GM19023 (cell line): Measurements from ENCODE around the gene MRM1.

Experiments used
- ATAC-seq: cut with Tn5 transposase; IDR thresholded peaks from one replicate; pipeline ENCODE4 v1.9.1; 2021; ENCODE audit warnings: mild to moderate bottlenecking, moderate library complexity; ENCODE audit not compliant: unreplicated experiment

The MRM1 gene

DNA sequence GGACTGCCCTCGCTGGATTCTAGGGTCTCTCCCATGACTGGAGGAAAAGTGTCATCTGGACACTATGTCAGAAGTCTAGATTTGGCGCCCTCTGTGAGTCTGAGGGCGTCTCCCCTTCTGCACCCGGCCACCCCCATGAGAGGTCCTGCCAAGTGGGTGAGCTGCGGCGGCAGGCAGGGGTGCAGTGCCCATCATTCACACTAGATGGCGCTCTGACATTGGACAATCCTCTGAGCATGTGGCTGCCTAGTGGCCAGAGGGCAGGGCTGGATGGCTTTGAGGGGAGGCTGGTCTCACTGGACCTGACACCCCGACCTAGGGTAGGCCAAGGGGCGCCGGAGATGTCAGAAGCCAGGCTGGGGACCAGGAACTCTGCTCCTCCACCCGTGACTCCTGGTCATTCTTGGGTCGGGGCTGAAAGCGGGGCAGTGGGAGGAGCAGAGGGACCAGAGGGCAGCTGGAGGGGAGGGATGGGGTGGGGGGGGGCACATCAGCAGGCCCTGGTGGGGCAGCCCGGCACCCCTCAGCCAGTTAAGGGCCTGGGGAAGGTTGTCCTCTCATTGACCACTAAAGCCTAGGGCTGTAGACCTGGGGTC, 28.0 kb downstream of the MRM1 start:
- ATAC-seq, result no peak

DNA sequence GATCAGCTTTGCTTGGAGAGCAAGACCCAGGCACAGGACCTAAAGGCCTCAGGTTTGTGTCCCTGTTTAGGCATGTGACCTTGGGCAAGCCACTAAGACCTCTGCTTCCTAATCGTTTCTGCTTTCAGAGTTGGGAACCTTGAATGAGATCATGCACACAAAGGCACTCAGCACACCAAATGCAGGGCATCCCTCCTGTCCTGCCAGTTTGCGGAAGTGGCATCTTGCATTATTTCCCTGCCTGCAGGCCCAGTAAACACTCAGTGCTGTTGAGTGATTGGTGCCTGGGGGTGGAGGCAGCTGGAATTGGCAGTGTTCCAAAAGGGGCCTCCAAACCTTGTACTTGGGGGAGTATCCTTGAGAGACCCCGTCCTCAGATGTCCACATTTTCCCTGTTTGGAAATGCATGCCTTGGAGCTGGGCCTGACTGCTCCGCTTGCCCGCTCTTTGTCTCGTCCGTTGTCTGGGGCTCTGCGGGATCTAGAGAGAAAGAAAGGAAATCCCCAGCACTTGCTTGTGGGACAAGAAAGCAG, 28.7 kb downstream of the MRM1 start:
- no peak for ATAC-seq

DNA sequence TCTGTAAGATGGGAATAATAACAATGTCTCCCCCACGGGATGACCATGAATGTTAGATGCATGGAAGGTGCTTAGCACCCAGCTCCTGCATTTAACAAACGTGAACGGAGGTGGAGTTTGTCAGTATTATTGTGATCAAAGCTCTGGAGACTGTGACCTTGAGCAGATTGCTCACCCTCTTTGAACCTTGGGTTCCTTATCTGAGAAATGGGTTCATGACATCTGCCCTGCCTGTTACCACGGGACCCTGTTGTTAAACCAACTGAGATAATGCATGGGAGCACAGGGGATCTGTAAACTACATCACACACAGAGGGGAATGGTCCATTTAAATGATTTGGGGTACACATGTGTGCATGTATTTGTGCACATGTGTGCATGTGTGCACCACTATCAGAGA, 29.6 kb downstream of the MRM1 start:
- no peak for ATAC-seq

DNA sequence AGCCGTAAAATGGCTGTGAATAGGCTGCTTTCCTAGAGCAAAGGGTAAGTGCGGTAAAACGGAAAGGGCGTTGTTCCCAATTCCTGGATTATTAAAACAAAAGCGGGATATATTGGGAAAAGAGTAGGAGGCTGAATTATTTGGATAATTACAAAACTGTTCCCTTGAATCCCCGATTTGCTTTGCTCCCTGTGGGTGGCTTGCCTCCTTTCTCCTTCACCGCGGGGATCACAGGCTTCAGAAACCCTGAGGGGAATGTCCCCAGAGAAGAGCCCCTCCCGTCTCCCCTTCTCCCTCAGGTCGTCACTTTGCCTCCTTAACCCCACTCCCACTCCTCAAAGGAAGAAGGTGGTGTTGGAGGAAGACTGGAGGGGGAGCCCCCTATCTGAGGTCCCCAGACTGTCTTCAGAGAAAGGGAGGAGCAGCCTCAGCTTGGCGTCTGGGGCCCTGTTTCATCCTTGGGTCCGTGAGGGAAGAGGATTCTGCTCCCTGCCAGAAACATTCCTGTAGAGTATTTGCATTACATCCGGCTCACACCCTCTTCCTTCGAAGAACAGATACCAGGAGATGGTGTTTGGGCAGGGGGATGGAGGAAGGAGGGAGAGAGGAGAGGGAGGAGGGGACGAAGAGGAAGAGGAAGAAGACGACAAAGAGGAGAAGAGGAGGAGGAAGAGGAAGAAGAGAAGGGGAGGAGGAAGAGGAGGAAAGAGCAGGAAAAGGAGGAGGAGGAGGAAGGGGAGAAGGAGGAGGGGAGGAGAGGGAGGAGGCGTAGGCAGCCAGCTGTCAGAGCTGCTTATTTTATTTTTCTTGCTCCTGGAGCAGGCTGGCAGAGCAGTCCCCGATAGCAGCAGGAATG, 31.8 kb downstream of the MRM1 start:
- ATAC-seq, result no peak

DNA sequence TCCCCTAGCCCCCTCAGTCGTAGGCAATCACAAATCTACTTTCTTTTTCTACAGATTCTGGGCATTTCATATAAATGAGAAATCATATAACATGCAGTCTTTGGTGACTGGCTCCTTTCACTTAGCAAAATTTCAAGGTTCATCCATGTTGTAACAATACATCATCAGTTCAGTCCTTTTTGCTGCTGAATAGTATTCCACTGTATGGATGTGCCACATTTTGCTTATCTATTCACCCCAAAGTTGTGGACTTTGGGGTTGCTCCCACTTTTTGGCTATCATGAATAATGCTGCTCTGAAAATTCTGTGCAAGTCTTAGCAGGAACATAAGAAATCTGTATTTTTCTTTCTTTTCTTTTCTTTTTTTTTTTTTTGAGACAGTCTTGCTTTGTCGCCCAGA, 39.0 kb downstream of the MRM1 start:
- ATAC-seq, result no peak

DNA sequence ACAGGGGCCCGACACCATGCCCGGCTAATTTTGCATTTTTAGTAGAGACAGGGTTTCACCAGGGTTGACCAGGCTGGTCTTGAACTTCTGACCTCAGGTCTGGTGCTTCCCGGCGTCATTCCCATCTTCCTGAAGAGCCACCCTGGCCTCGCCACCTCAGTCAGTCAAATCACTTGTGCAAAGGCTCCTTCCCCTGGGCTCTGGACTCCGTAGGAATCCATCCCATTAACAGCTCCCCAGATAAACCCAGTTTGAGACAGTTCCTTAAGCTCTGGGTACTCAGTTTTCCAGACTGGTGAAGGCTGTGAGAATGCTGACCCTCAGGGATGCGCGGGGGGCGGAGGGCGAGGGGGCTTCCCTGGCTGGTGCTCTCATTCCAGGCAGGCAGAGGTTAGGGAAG, 39.5 kb downstream of the MRM1 start:
- no peak for ATAC-seq

DNA sequence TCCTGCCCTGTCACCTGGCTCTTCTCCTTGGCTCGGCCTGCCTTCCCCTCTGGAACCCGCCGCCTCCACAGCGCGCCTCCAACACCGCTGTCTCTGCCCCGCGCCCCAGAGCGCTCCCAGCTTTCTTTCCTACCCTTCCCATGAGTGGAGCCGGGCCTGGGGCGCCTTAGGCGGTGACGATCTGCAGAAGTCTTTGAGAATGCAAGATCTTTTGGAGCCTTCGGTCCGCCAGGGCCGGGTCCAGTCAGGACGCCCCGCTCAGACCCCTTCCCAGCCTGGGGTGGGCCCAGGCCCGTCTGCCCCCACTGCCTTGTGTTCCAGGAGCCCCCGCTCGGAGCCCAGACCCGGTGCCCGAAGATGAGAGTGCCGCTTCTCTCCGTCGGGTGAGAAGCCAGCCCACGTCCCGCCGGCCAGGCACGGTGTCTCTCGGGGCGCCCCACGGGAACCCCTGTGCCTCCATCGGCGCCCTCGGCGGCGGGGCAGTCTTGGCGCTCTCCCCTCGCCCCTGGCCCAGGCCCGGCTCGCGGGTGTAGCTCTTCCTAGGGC, 40.0 kb downstream of the MRM1 start:
- no peak for ATAC-seq

DNA sequence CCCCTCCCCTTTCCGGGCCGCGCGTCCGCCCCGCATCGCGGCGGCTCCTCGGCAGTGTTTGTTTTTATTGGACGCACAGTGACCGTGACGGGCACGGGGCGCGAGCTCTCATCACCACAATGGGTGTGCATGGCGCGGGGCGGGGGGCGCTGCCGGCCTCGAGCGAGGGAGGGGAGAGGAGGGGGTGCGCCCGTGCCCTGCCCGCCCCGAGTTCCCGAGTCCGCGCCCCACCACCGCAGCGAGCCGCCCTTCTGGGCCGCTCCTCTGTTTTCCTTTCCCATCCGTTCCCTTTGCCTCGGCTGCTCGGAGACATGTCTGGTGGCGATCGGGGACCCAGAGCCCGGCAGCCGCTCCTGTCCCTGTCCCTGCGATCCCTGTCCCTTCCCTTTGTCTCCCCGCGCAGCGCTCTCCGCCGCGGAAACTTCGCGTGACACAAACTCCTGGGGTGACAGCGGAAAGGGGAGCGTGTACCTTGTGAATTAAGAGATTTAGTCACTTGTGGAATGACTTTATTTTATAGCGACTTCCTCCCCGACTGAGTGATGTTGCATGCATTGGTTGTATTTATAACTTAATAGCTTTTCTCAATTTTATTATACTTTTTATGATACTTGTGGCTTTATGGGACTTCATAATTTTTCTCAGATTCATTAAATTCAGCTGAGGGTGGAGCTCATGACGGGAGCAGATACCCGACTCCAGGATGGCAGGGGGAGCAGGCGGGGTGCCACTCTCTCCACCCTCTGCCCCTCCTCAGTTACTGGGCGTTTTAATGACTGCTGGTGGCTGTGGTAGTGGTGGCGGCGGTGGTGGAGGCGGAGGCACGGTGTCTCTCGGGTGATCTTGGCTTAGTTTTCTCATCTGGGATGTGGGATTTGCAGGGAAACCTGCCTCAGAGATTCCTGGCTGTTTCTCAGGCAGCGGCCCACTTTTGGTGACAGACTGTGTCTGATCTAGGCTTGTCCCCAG, 40.8 kb downstream of the MRM1 start:
- ATAC-seq, result no peak

DNA sequence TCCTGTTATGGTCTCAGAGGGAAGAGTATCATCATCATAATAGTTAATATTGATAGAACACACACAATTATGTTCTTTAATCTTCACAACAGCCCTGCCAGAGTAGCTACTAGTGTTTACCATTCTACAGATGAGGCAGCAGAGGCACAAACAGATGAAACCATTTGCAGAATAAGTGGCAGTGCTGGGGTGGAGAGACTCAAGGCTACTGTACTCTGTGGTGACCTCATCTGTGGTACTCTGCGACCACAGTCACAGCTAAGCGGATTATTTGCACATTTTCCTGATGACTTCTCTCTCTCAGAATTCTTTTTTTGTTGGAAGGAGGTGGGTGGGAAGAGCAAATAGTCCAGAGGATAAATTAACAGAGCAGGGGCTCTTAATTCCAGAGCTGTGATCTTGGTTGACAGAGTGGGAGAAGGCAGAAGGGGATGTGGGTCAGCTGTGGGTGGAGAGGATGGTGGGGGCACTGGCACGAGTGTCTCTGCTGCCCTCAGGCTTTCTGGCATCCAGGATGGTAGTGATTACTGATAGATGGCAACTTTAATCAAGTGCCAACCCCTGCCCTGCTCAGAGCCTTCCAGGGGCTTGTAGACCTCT, 41.8 kb downstream of the MRM1 start:
- ATAC-seq, result no peak

DNA sequence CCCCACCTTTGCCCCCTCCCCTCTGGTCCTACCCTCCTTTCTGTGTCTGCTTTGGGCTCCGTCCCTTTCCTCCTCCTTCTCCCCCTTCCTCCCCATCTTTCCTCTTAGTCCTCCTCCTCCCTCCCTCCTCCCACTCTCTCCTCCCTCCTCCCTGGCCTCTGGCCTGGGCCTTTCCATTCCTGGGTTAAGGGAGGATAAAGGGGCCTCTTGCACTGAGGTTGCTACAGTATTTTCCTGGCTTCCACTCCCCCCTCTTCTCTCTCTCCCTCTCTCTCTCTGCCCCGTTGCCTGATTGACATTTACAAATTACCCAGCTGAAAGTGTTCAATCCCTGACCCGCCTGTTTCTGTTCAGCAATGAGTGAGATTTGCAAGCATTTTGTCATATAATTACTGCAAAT, 44.0 kb downstream of the MRM1 start:
- ATAC-seq, result no peak

DNA sequence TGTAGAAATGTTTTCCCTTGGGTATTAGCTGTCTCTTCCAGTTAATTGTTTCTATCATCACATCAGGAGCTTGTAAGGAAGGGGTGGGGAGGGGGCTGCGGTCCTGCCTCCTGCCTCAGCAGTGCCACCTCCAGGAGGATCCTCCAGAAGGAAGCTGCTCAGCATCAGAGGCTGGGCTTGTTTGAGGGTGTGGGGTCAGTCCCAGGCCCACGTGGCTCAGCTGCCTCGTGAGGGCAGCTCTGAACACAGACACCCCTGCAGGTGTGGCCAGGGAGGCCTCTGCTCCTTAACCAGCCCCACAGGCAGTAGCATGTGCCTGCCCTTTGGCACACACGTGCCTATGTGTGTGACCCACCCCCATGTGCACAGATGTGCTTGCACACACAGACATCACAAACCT, 46.3 kb downstream of the MRM1 start:
- ATAC-seq, result no peak

DNA sequence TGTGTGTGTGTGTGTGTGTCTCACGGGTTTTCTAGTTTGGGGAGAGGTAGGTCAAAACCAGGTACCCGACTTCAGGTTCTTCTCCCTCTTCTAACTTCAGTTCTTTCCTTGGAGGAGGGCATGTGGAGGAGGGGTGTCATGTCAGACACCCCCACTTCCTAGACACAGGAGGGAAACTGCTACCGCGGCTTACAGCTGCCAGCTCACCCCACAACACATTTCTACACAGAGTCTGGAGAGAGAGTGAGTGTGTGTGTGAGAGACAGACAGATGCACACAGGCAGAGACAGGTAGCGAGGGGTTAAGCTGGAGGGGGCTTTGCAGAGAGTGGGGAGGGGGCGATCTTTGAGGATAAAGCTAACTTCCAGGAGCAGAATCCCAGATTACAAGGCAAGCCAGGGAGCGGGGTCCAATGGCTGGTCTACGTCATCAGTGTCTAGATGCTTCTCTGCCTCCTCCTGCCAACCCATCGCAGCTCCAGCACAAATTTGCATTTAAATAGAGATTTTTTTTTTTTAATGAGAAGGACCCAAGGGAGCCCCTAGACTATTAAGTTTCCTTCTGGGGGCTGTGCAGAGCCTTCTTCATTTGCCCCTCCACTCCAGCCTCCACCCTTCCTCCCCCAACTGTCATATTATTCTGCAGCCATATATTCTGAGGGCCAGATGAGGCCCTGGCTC, 48.9 kb downstream of the MRM1 start:
- ATAC-seq, result no peak

DNA sequence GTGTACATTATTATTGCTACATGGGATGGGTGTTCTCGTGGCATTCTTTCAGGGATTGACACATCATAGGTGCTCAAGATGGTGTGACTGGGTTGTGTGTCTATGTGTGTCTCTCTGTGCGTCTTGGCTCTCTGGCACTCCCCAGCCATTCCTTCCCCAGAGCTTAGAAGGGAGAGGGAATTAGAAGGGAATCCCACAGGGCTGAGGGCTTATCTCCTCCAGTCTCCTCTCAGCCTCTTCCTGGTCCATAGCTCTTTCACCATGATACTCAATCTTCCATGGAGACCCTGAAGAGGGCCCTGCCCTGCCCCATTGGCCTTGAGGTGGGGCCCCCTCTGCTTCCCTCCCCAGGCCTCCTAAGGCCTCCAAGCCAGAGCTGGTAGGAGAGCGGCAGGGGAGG, 52.0 kb downstream of the MRM1 start:
- ATAC-seq, result no peak

DNA sequence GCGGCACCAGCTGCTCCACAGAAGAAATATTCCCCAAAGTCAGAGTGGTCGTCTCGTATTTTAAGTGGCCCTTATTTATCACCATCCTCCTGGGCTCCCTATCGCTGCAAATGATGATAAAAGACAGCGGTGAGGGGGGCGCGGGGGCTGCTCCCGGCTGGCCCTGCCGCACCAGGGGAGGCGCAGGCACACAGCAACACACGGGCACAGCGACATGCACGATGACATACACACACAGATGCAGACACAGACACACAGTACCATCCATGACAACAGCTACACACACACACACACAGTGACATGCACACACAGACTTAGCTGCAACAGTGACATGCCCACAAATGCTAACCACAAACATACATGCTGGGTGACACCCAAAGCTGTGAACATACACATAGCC, 52.5 kb downstream of the MRM1 start:
- no peak for ATAC-seq

DNA sequence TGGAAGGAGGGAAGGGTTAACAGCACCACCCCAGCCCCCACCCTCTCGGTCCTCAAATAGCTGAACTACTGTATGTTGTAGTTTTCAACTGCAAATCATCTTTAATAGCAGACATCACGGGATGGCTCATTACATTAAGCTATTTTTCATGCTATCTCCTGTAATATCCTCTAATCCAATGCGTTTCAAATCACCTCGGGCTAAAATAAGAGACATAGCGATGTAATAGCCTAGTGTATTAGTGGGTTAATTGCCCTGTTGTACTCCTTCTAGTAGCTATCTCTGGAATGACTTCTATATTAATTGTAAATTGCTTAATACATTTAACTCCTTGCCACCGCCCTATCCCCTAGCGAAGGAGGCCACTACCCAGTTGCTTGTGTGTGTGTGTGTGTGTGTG, 54.3 kb downstream of the MRM1 start:
- ATAC-seq, result no peak

DNA sequence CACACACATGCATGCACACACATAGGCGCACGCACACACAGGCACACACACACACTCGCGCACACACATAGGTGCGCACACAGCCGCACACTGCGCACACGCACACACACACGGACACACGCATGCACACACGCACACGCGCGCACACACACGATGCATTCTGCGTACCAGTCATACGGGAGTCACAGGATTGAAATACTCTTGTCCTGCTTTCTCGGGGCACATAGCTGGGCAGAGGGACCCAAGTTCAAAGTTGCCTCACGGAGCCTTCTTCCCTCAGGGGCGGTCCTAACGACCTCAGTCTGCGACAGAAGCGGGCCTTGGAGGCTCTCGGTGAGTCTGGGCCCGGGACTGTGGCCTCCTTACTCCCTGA, 56.0 kb downstream of the MRM1 start:
- no peak for ATAC-seq

DNA sequence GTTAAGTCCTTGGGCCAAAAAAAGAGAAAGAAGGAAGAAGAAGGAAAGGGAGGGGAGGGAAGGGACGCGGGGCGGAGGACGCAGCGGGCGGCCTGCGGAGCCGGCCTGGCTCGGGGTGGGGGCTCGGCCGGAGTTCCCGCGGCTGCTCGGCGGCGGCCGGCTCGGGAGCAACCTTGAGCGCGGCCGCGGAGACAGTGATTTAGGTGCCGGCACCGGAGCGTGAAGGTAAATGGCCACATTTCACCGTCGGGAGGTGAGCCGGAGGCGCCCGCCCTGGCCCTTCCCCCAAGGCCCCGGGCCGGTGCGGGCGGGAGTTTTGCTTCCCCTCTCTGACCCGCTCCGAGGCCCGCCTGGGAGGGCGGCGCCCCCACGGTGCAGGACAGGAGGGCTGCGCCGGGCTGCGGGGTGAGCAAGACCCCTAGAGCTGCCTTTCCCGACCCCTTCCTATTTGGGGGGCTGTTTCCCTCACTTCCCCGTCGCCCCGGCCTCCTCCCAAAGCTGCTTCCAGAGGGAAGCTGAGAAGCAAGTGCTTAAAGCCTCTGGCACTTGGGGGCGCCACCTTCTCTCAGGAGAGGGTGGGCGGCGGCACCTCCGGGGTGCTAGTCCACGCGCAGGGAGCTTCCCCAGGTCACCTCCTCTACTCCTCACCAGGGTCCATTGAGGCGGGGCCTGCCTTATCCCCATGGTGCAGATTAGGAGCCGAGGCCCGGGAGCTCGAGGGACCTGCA, 56.5 kb downstream of the MRM1 start:
- no peak for ATAC-seq
